ENCODE measurements around the gene KLHL15.
A peak's percentile ranks its signal among the peaks of the same experiment; 100 is the strongest.
"Not testable (repeated sequence)": the region's sequence is repeated elsewhere in the genome, so short reads cannot be mapped to it uniquely, and the experiment has no call there.

The KLHL15 gene
- long read RNA-seq, donor 1 = 0 reads
- long read RNA-seq, donor 2 = 0 reads
- long read RNA-seq, donor 3 = 0 reads
- long read RNA-seq, donor 4 = 0 reads
- long read RNA-seq, donor 5 = 0 reads
- long read RNA-seq, donor 6 = 0 reads
- long read RNA-seq, donor 7, partial matches to known transcripts = 169 of 169 reads
- long read RNA-seq, donor 7, other reads (novel, unspliced or antisense) = 0 of 169 reads
- long read RNA-seq, donor 8 = 0 reads

- no peak for DNase-seq
Measured at GRCh38 chrX:24027086-24027485, at the start of gene KLHL15. KLHL15 (minus strand) TSS chrX:24027186; CDS start chrX:24006693, 20,493 bp downstream.

- DNase-seq = no peak
Measured at GRCh38 chrX:24069877-24070276, 42.9 kb upstream of the KLHL15 start.

- DNase-seq = no peak
Measured at GRCh38 chrX:24063488-24063887, 36.5 kb upstream of the KLHL15 start.

- DNase-seq = no peak
Measured at GRCh38 chrX:24055043-24055356, 28.0 kb upstream of the KLHL15 start.

GRCh38 chrX:24054182-24055042 is 27.4 kb upstream of the KLHL15 start, which contains the start of gene EIF2S3:
EIF2S3 (plus strand) TSS chrX:24054956; CDS start chrX:24054969, 13 bp downstream.
- DNase-seq = peak; percentile 95

GRCh38 chrX:24050522-24051318 is 23.7 kb upstream of the KLHL15 start:
- DNase-seq = not testable (repeated sequence)

- DNase-seq = not testable (repeated sequence)
Measured at GRCh38 chrX:24049643-24050042, 22.7 kb upstream of the KLHL15 start.

- DNase-seq = not testable (repeated sequence)
Measured at GRCh38 chrX:24046060-24046459, 19.1 kb upstream of the KLHL15 start.

- DNase-seq = no peak
Measured at GRCh38 chrX:24037729-24038128, 10.7 kb upstream of the KLHL15 start.

GRCh38 chrX:24034485-24034884 is 7.5 kb upstream of the KLHL15 start:
- no peak for DNase-seq

GRCh38 chrX:24030597-24030996 is 3.6 kb upstream of the KLHL15 start:
- DNase-seq = no peak

- DNase-seq = no peak
Measured at GRCh38 chrX:24027985-24028384, 999 bp upstream of the KLHL15 start.

- peak; percentile 34 for DNase-seq
Measured at GRCh38 chrX:24026432-24026831, 554 bp downstream of the KLHL15 start.

GRCh38 chrX:24025741-24026403 is 1.1 kb downstream of the KLHL15 start:
- peak; percentile 75 for DNase-seq

- peak; percentile 78 for DNase-seq
Measured at GRCh38 chrX:24024819-24025740, 1.9 kb downstream of the KLHL15 start.

GRCh38 chrX:24023972-24024669 is 2.9 kb downstream of the KLHL15 start:
- no peak for DNase-seq

- DNase-seq = no peak
Measured at GRCh38 chrX:24023544-24023943, 3.4 kb downstream of the KLHL15 start.

- DNase-seq = no peak
Measured at GRCh38 chrX:24020306-24020876, 6.6 kb downstream of the KLHL15 start.

- no peak for DNase-seq
Measured at GRCh38 chrX:24019448-24019847, 7.5 kb downstream of the KLHL15 start.

- DNase-seq = no peak
Measured at GRCh38 chrX:24018809-24019208, 8.2 kb downstream of the KLHL15 start.

Measured in right kidney (tissue), 9 donors.